Muscle of leg (tissue), 11 donors: ENCODE measurements around the gene VAV2. TPM values are rescaled to one million over a fixed set of nuclear protein-coding genes. Genes with fewer than 3 reads are reported as not detected.
"Not testable (repeated sequence)": the region's sequence is repeated elsewhere in the genome, so short reads cannot be mapped to it uniquely, and the experiment has no call there.

Experiments
- DNase-seq: peaks from one replicate; pipeline ENCODE4 v3.0.0; 2013
- H3K27ac ChIP-seq: one replicate; pipeline ENCODE4 v1.5.1; 2013; ENCODE audit warnings: mild to moderate bottlenecking, low read length, control low read depth
- H3K27me3 ChIP-seq: one replicate; pipeline ENCODE4 v1.6.1; 2013; ENCODE audit warnings: low read length; ENCODE audit not compliant: control insufficient read depth, insufficient read depth
- H3K36me3 ChIP-seq: one replicate; pipeline ENCODE4 v1.6.1; 2013; ENCODE audit warnings: low read length; ENCODE audit not compliant: control insufficient read depth, insufficient read depth
- H3K4me1 ChIP-seq: one replicate; pipeline ENCODE4 v1.6.1; 2013; ENCODE audit warnings: low read length; ENCODE audit not compliant: control insufficient read depth, insufficient read depth
- H3K4me3 ChIP-seq: one replicate; pipeline ENCODE4 v1.5.1; 2013; ENCODE audit warnings: low read length, control low read depth
- H3K9me3 ChIP-seq: replicated peaks from 2 replicates; pipeline ENCODE4 v1.6.1; 2013; ENCODE audit warnings: low read depth, low read length; ENCODE audit not compliant: control insufficient read depth
- WGBS: methylation state at CpG from one replicate; pipeline ENCODE4 v1.1.5; 2013; ENCODE audit warnings: missing lambda C conversion rate; ENCODE audit not compliant: insufficient coverage; 5-methylcytosine and 5-hydroxymethylcytosine counted together
- polyA plus RNA-seq, 8 donors: library from polyadenylated mRNA; unstranded; fragments of 120-200 nt; gene quantifications; one replicate each; pipeline versions ENCODE4 v1.2.1 to v1.2.3, GENCODE V29; 2013; ENCODE audit warnings: inconsistent platforms in 1 of 8, low replicate concordance in 1 of 8; ENCODE audit not compliant: insufficient read length in 8 of 8, insufficient read depth in 1 of 8
- total RNA-seq: library from RNA; stranded (reverse); fragments of 120-200 nt; gene quantifications from one replicate; pipeline ENCODE4 v1.2.4, GENCODE V29; 2013

The VAV2 gene
- total and polyA plus RNA-seq, 9 donors: 7.4 to 19.1 (median 16.0) TPM

DNA sequence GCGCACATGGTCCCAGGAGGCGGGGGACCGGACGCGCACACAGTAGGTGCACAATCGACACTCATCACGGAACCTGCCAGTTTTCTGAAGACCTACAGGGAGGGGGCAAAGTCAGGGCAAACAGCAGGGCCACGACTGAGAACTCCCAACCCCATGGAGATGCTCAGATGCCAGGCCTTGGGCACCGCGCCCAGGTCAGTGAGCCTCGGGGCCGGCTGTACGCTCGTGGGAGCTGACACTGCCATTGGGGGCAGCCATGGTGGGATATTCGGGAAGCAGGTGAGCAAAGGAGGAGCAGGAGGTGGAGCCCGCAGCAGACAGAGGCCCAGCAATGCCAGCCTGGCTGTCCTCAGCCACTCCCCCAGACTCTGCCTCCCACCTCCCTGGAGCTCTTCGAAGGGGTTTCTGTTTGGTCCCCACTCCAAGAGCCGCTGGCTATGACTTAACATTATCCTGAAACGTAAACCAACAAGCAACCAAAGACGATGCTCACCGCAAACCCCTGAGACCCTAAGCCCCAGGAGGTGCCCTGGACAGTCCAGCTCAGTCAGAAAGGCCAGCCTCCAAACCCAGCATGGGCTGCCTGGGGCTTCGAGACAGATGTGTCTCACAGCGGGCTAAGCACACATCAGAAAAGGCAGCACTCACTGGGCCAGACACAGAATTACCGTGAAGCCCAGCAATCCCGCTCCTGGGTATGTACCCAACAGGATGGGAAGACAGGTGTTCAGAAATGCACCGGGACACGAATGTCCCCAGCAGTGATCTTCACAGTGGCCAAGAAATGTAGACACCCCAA is 78.4 kb downstream of the VAV2 start:
- Histone ChIP-seq H3K9me3 (no peaks in the 10 kb centered on the region), H3K4me1 (peaks cover 41% of the 10 kb centered on the region), H3K36me3 (no peaks in the 10 kb centered on the region), H3K27ac (no peak overlapping the region), H3K4me3 (no peak overlapping the region), H3K27me3 (no peaks in the 10 kb centered on the region)
- DNase-seq: no peak
- 64% methylated on average over 24 of the region's 27 CpGs for WGBS

DNA sequence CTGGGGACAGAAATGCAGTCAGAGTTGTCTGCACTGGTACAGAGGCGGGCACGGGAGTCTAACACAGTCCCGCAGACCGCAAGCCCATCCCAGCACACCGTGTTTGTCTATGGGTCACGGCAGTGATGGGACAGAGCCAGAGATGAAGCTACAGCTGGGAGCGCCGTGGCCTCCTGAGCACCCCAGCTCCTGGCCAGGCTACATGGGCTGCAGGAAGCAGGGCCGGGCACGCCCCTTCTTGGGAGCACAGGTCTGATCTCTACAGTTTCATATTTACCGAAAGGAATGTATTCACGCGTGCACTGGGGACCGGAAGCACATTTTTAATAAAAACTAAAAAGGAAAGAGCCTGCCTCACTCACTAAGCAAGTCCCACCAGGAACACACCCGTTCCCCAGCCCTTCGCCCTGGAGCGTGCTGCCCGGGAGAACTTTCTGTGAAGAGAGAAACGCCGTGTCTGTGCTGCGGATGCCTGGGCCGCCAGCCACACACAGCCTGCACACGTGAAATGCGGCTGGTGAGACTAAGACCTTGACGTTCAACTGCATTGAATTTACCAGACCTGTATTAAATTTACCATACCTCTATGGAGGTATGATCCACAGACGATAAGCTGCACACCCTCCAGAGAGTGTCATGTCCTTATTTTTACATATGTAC is 81.1 kb downstream of the VAV2 start:
- no peaks in the 10 kb centered on the region for H3K27me3 ChIP-seq
- WGBS: 31% methylated on average over 14 of the region's 26 CpGs
- DNase-seq: no peak
- H3K36me3 ChIP-seq: no peaks in the 10 kb centered on the region
- peaks cover 36% of the 10 kb centered on the region for H3K4me1 ChIP-seq
- no peak overlapping the region for H3K4me3 ChIP-seq
- H3K9me3 ChIP-seq: no peaks in the 10 kb centered on the region
- no peak overlapping the region for H3K27ac ChIP-seq

DNA sequence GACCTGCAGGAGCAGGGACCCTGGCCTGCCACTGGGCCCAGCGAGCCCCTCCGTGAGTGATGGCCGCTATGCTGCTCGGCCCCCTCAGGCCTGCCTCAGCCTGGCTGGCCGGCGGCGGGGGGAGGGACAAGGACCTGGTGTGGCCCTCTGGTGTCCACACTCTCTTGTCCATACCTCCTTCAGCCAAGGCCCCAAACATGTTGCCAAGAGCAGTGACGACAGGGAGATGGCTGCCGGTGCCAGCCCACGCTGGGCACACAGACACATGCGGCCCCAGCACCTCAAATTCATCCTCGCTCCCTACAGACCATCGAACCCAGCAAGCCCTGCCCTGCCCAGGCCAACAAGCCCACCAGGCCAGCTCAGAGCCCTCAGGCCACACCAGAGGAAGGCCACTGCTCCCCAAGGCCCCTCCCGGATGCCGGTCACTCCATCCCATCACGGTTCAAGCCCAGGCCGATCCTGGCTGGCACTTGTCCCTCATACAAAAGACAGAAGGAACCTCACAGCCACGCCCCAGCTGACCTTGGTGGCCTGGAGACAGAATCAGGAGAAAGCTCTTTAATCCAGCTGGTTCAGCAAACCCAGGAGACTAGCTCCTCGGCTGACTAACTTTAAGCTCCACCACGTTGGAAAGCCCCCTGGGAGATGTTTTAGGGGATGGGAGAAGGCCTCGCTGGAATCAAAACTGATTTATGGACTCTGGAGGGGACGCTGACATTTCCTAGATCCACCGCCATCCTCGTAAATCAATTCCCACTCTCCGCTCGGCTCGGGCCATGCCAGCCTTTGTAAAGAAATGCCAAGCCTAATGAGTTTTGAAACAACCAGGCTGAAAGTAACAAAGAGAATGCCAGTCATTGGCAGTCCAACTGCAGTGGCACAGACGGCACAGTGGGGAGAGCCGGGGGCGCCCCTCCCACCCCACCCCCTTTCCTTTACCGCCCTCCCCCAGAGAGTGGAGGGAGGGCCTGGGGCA is 84.9 kb downstream of the VAV2 start:
- H3K36me3 ChIP-seq: no peaks in the 10 kb centered on the region
- H3K27me3 ChIP-seq: no peaks in the 10 kb centered on the region
- no peak for DNase-seq
- H3K4me3 ChIP-seq: no peak overlapping the region
- H3K9me3 ChIP-seq: no peaks in the 10 kb centered on the region
- no peak overlapping the region for H3K27ac ChIP-seq
- H3K4me1 ChIP-seq: peaks cover 26% of the 10 kb centered on the region
- 78% methylated on average over 19 of the region's 31 CpGs for WGBS

DNA sequence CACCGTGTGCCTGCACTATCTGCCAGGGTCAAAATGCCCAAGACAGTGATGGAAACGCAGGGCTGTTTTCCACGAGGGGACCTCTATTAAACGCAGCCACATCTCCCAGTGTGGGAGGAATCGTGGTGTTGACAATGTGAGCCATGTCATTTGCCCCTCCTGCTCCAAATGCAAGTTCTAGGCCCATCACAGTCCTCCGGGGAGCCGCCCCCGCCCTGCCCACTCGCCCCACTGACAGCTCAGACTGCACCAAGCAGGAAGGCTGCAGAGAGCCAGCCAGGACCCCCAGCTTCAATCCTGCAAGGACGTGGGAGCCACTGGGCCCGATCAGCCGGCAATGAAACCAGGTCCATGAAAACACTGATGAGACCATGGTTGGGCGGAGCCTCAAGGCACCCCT is 85.9 kb downstream of the VAV2 start:
- Histone ChIP-seq H3K27ac (no peak overlapping the region), H3K9me3 (no peaks in the 10 kb centered on the region), H3K4me1 (peaks cover 22% of the 10 kb centered on the region), H3K27me3 (no peaks in the 10 kb centered on the region), H3K4me3 (no peak overlapping the region), H3K36me3 (no peaks in the 10 kb centered on the region)
- 58% methylated on average over 6 of the region's 13 CpGs for whole genome bisulfite sequencing
- DNase-seq: no peak

DNA sequence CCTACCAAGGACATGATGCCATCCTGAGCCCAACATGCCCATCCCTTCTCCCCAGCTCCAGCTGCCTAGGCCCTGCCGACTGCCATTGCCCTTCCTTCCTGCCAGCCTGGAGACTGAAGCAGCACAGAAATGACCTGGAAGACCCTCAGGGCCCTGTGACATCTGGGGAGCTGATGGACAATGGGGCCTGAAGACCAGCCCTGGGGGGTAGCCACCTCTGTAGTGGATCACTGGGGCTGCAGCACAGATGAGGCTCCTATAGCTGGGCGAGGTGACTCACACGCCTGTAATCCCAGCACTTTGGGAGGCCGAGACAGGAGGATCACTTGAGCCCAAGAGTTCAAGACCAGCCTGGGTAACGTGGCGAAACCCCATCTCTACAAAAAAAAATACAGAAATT is 86.6 kb downstream of the VAV2 start:
- Histone ChIP-seq H3K9me3 (no peaks in the 10 kb centered on the region), H3K4me3 (no peak overlapping the region), H3K27me3 (no peaks in the 10 kb centered on the region), H3K4me1 (peaks cover 17% of the 10 kb centered on the region), H3K27ac (no peak overlapping the region), H3K36me3 (no peaks in the 10 kb centered on the region)
- DNase-seq: no peak
- 100% methylated on average over 3 of the region's 6 CpGs for WGBS

DNA sequence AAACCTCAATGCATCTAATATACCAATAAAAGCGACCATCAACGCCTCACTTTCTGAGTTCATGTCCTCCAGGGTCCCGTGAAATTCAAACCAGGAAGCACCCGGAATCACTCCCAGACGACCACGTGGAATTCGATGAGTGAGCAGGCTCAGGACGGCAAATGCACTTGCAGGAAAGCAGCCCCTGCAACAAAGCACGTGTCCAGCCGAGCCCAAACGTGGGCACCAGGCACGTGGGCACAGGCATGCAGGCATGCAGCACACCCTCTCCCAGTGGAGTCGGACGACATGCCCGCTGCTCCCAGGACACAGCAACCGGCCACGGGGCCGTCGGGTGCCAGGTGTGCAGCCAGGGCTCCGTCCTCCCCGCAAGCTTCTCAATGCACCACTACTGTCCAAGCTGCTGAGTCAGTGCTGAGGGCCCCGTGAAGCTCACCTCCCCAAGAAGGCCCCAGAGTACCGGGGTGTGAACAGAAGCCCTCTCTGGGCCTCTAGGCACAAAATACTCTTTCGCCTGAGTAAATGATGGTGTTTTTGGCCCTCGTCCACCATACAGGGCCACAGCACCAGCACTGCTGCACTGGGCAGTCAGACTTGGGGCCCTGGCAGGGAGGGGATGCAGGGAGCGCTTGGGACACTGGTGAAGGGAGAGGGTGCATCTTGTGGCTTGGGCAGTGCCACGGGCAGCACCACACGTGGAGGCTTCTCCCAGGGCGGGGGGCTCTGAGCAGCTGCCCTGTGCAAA is 87.6 kb downstream of the VAV2 start:
- DNase-seq: no peak
- Histone ChIP-seq H3K27me3 (no peaks in the 10 kb centered on the region), H3K4me1 (peaks cover 17% of the 10 kb centered on the region), H3K36me3 (no peaks in the 10 kb centered on the region), H3K9me3 (no peaks in the 10 kb centered on the region), H3K27ac (no peak overlapping the region), H3K4me3 (no peak overlapping the region)
- WGBS: 34% methylated on average over 23 of the region's 29 CpGs

DNA sequence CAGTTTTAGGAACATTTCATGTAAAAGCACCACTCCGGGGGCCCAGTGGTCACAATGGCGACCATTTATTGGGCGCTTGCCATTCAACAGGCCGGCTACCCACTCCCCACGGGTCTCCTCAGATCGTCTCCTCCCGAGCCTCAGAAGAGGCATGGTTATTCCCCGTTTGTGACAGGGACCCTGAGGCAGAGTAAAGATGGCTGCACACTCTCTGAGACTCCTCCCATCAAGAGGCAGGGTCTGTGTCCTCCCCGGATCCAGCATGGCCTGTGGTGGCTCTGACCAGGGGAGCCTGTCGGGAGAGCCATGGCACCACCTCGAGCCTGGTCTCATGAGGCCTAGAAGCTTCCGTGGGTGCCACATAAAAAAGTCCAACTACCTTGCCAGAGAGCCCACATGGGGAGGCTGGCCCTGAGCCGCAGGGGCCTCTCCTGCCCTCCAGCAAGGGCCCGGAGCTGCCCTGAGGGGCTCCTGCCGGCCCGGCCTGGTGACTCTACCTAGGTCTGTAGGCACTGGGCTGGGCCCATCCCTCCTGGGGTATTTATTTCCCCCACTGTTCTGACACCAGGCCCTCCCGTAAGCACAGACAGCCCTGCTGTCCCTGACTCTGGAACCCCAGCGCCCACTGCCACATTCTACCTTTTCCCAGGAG is 90.8 kb downstream of the VAV2 start:
- H3K9me3 ChIP-seq: no peaks in the 10 kb centered on the region
- no peaks in the 10 kb centered on the region for H3K36me3 ChIP-seq
- 80% methylated on average over 15 of the region's 18 CpGs for WGBS
- H3K4me1 ChIP-seq: peaks cover 19% of the 10 kb centered on the region
- no peak for DNase-seq
- no peak overlapping the region for H3K4me3 ChIP-seq
- H3K27me3 ChIP-seq: no peaks in the 10 kb centered on the region
- no peak overlapping the region for H3K27ac ChIP-seq

DNA sequence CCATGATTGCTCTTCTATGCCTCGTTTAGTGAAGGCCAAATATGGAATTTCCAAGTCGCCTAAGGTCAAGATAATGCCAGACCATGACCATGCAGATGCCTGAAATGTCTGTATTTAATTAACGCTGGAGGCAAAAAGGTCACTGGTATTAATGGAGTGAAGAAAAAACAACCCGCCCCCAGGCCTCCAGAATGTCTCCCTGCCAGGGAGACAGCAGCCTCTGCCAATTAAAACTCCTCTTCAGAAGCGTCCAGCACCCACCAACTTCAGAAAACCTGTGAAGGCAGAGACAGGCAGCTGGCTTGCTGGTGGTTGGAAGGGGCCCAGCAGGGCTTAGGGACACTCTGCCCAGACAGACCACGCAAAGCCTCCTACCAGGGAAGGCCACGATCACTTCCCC is 94.4 kb downstream of the VAV2 start:
- DNase-seq: no peak
- WGBS: 33% methylated on average over 5 of the region's 7 CpGs
- Histone ChIP-seq H3K4me1 (peaks cover 14% of the 10 kb centered on the region), H3K27me3 (no peaks in the 10 kb centered on the region), H3K4me3 (no peak overlapping the region), H3K36me3 (no peaks in the 10 kb centered on the region), H3K9me3 (no peaks in the 10 kb centered on the region), H3K27ac (no peak overlapping the region)

DNA sequence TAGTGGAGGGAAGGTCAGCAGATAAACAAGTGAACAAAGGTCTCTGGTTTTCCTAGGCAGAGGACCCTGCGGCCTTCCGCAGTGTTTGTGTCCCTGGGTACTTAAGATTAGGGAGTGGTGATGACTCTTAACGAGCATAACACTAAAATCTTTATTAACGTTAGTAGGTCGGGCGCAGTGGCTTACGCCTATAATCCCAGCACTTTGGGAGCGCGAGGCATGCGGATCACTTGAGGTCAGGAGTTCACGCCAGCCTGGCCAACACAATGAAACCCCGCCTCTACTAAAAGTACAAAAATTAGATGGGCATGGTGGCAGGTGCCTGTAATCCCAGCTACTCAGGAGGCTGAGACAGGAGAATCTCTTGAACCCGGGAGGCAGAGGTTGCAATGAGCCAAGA is 96.1 kb downstream of the VAV2 start:
- H3K27ac ChIP-seq, H3K27me3 ChIP-seq, H3K4me3 ChIP-seq, H3K36me3 ChIP-seq, DNase-seq, H3K9me3 ChIP-seq: not testable (repeated sequence)
- 72% methylated on average over 7 of the region's 13 CpGs for WGBS
- peaks cover 18% of the 10 kb centered on the region for H3K4me1 ChIP-seq
